HCT116 (cell line): ENCODE data around the gene CRMP1.

Source experiments
- CEBPB ChIP-seq: IDR thresholded peaks from 2 replicates; pipeline ENCODE4 v1.6.1; 2012; ENCODE audit warnings: low read depth
- CTCF ChIP-seq, 3 experiments: fragments of 200-600 bp in 1 of 3; sonication (generic) in 1 of 3; IDR thresholded peaks in 2 of 3; conservative IDR thresholded peaks in 1 of 3; 2 replicates each; pipeline ENCODE4 v1.5.1; 2012 to 2017; ENCODE audit warnings: low read depth in 2 of 3, low read length in 2 of 3, antibody characterized with exemption in 1 of 3, borderline replicate concordance in 1 of 3, control low read depth in 1 of 3, mild to moderate bottlenecking in 1 of 3, mixed read lengths in 1 of 3, mixed run types in 1 of 3, moderate library complexity in 1 of 3; ENCODE audit not compliant: insufficient read depth in 1 of 3
- EGR1 ChIP-seq: IDR thresholded peaks from 2 replicates; pipeline ENCODE4 v1.6.1; 2012; ENCODE audit warnings: low read depth
- EZH2 ChIP-seq: fragments of 200-600 bp; sonication (generic); IDR thresholded peaks from 2 replicates; pipeline ENCODE4 v1.6.1; 2017; ENCODE audit warnings: antibody characterized with exemption, mixed run types
- EZH2phosphoT487 ChIP-seq: fragments of 200-600 bp; IDR thresholded peaks from 2 replicates; pipeline ENCODE4 v1.6.1; 2018; ENCODE audit warnings: antibody characterized with exemption, borderline replicate concordance
- FOSL1 ChIP-seq: IDR thresholded peaks from 2 replicates; pipeline ENCODE4 v1.6.1; 2012; ENCODE audit warnings: low read depth
- JUND ChIP-seq: IDR thresholded peaks from 2 replicates; pipeline ENCODE4 v1.6.1; 2012
- POLR2AphosphoS5 ChIP-seq: IDR thresholded peaks from 2 replicates; pipeline ENCODE4 v1.6.1; 2011; ENCODE audit warnings: mild to moderate bottlenecking, low read depth, low read length, moderate library complexity
- RAD21 ChIP-seq: IDR thresholded peaks from 2 replicates; pipeline ENCODE4 v1.6.1; 2012; ENCODE audit warnings: low read depth, mild to moderate bottlenecking
- REST ChIP-seq: IDR thresholded peaks from 2 replicates; pipeline ENCODE4 v1.6.1; 2012; ENCODE audit warnings: low read depth
- SRF ChIP-seq: IDR thresholded peaks from 2 replicates; pipeline ENCODE4 v1.6.1; 2012; ENCODE audit warnings: low read depth
- YY1 ChIP-seq: IDR thresholded peaks from 2 replicates; pipeline ENCODE4 v1.6.1; 2011; ENCODE audit warnings: low read length, low read depth, moderate library complexity, mild to moderate bottlenecking; ENCODE audit not compliant: insufficient replicate concordance; ENCODE audit errors: extremely low read depth
- ZFX ChIP-seq: fragments of 450-650 bp; IDR thresholded peaks from 2 replicates; pipeline ENCODE4 v1.6.1; 2017

- TF ChIP-seq CTCF (IDR thresholded peaks at IDR 0.05 in 2 of 3, conservative IDR thresholded peaks at IDR 0.05 in 1 of 3; ENCODE audit: borderline replicate concordance in 1 of 3, insufficient read depth in 1 of 3, low read depth in 2 of 3, low read length in 2 of 3) (no peak), FOSL1 (no peak), ZFX (no peak), SRF (no peak), CEBPB (no peak), EZH2 (no peak), POLR2AphosphoS5 (no peak), EGR1 (no peak), EZH2phosphoT487 (no peak), REST (no peak), RAD21 (no peak), YY1 (no peak), JUND (no peak)
These were observed 16.1 kb upstream of the CRMP1 start for GRCh38 chr4:5908876-5909427.
